GM12865 (cell line): Measurements from ENCODE around the gene PROSER2.
"Not testable (repeated sequence)": the region's sequence is repeated elsewhere in the genome, so short reads cannot be mapped to it uniquely, and the experiment has no call there.

Source experiments
- DNase-seq: peaks from one replicate; pipeline ENCODE4 v3.0.0; 2010; ENCODE audit warnings: low read depth
- H3K4me3 ChIP-seq: 2 replicates; pipeline ENCODE4 v1.5.1; 2011; ENCODE audit warnings: mild to moderate bottlenecking, low read depth, low read length, control low read depth
- CTCF ChIP-seq: IDR thresholded peaks from 2 replicates; pipeline ENCODE4 v1.5.1; 2011; ENCODE audit warnings: low read length, control low read depth, low read depth, inconsistent platforms; ENCODE audit not compliant: insufficient read depth; ENCODE audit errors: missing control alignments

PROSER2 gene

DNA sequence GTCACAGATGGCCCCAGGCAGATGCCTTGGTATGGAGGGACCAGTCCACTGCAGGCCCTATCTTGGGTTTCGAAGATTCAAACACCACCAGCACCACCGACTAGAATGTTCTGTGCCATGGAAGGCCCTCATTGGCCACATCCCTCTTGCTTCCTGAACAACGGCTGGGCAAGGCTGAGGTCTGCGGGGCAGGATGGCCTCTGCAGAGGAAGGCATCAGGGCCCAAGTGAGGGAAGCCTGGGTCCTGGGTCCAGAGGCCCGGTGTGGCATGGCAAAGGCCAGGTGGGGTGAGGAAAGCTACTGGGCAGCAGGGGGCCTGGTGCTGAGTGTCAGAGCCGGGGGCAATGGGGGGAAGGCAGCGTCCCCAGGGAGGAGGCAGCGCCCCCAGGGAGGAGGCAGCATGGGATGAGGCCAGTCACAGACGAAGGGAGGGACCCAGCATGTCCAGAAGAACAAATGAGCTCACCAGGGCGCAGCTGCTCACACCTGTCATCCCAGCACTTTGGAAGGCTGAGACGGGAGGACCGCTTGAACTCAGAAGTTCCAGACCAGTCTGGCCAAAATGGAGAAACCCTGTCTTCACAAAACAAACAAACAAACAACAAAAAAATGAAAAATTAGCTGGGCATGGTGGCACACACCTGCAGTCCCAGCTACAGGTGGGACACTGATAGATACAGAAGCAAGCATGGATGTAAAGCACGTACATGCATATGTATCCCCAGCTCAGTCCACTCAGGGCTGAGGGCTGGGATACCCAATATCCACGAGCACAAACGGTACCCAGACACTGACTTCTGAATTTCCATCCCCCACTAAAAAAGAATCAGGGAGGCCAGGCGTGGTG lies 64.4 kb downstream of the PROSER2 start:
- no peak overlapping the region for H3K4me3 ChIP-seq
- no peak for DNase-seq
- no peak for TF ChIP-seq CTCF

DNA sequence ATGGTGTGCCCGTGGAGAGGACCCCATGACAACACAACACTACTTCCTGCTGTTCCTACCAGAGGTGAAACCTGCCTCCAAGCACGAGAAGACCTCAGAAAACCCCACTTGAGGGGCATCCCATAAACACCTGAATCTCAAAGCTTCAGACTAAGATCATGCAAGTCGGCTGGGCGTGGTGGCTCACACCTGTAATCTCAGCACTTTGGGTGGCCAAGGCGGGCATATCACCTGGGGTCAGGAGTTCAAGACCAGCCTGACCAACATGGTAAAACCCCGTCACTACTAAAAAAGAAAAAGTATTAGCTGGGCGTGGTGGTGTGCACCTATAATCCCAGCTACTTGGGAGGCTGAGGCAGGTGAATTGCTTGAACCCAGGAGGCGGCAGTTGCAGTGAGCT lies 66.1 kb downstream of the PROSER2 start:
- DNase-seq, H3K4me3 ChIP-seq: not testable (repeated sequence)

DNA sequence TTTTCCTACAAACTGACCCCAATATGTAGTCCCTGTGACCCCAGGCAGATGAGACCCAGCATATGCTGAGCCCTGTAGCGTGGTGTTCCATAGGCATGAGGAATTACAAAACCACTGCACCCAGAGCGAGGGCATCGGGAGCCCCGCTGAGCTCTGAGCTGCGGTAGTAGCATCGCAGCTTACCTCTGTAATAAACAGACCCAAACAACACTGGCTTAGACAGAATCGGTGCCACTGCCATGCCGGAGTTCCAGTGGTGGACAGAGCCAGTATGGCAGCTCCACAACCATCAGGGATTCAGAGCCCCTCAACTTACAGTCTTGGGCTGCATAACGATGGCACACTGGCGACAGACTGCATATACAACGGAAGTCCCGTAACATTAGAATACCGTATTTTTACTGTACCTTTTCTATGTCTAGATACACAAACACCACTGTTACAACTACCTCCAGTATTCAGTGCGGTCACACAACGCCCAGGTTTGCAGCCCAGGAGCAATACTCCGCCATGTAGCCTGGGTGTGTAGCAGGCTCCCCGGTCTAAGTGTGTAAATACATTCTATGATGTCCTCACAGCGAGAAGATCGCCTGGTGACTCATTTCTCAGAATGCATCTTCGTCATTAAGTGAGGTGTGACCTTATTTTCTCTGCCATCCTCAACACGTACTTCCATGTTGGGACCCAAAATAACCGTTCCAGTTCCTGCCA lies 68.8 kb downstream of the PROSER2 start:
- no peak overlapping the region for H3K4me3 ChIP-seq
- TF ChIP-seq CTCF, result no peak
- no peak for DNase-seq

DNA sequence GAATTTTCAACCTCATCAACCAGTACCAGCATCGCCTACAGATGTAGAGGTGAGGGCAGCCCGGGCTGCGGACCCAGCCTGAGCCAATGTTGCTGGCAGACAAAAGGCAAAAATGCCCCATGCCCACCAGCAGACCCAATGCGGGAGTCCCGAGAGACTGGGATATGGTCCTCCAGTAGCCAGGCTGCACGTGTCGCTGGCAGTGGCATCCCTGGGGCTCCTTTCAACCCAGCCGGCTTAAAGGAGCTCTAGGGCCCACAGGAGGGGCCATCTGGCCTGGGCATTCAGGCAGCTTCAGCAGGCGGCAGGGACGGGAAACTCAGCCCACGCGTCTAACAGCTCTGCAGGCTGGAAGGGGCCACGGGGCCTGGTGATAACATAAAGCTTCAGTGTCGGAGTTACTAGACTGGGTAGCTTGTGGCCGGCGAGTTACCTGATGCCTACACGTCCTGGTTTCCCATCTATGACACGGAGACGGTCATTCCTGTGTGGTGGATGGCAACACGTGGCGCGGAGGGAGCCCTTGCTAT lies 70.7 kb downstream of the PROSER2 start:
- DNase-seq, result no peak
- no peak overlapping the region for H3K4me3 ChIP-seq
- TF ChIP-seq CTCF, result no peak

DNA sequence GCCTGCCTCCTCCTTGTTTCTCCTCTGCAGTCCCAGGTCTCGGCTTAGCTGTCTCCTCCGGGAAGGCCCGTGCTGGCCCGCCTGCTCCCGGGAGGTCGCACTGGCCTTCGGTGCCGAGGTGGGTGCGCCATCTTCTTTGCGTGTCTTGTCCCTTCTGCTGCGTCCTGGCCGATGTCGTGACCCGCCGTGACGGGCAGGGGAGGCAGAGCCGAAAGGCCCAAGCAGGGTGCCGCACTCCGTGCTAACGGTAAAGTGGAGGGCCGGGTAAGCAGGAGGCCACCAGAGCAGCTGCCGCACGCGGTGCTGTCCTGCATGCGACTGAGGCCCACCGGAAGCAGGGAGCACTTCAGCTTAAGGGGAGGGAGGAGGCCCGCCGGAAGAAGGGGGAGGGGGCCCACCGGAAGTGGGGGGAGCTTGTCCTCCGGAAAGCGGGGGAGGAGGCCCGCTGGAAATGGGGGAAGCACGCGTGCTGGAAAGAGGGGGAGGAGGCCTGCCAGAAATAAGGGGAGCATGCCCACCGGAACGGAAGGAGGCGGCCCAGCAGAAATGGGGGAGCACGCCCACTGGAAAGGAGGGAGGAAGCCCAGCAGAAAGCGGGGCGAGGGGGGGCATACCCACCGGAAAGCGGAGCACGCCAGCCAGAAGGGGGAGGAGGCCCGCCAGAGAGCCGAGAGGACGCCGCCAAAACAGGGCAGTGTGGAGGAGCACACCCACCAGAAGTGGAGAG lies 71.4 kb downstream of the PROSER2 start:
- DNase-seq, result no peak
- TF ChIP-seq CTCF, result no peak
- H3K4me3 ChIP-seq, result no peak overlapping the region

DNA sequence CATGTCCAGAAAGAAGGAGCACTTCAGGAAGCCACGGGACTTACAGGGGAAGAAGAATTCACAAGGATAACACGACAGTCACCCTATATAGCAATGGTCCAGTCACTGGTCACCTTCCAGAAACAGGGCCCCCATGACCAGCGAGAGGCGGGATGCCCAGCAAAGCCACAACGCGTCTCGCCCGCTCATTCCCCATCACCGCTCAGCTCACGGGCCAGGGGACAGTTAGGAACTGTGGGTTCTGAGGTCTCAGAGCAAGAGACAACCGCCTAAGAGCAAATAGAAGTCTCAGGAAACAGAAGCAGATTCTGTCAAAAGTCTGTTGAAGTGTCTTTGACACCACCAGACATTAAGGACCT lies 71.9 kb downstream of the PROSER2 start:
- no peak overlapping the region for H3K4me3 ChIP-seq
- TF ChIP-seq CTCF, result no peak
- no peak for DNase-seq

DNA sequence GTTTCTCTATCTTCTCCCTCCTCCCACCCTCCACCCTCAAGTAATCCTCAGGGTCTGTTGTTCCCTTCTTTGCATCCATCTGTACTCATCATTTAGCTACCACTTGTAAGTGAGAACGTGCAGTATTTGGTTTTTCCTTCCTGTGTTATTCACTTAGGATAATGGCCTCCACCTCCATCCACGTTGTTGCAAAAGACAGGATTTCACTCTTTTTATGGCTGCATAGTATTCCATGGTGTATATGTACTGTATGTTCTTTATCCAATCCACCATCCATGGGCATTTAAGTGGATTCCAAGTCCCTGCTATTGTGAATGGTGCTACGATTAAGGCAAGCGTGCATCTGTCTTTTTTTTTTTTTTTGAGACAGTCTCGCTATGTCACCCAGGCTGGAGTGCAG lies 72.4 kb downstream of the PROSER2 start:
- DNase-seq, result no peak
- no peak overlapping the region for H3K4me3 ChIP-seq
- TF ChIP-seq CTCF, result no peak
